Renal pelvis (tissue), 4 donors: ENCODE measurements around the gene ISYNA1. TPM values are rescaled to one million over a fixed set of nuclear protein-coding genes. Genes with fewer than 3 reads are reported as not detected.

Source experiments
- DNase-seq: peaks from one replicate; pipeline ENCODE4 v3.0.0-alpha.2; 2013
- polyA plus RNA-seq, 3 donors: library from polyadenylated mRNA; unstranded; fragments of 120-200 nt; gene quantifications; one replicate each; pipeline ENCODE4 v1.2.1, GENCODE V29; 2013; ENCODE audit not compliant: insufficient read length in 3 of 3

The ISYNA1 gene
- polyA plus RNA-seq, 3 donors, result 115 to 147 (median 133) TPM

DNA sequence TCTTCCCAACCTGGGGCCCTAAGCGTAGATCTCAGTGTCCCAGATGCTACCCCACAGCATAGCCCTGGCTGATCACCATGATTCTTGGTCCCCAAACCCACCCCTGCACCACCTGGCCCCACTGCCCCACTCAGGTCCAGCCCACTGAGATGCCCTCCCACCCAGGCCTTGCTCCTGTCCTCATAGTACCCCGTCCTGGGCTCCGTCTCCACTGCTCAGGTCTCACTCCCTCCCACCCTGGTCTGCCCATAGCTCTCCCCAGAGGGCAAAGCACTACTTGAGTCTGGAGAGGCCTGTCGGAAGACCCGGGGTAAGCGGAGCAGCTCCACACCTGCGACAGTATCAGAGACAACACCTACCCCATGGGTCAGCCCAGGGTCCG lies 35.8 kb upstream of the ISYNA1 start:
- DNase-seq, result no peak

DNA sequence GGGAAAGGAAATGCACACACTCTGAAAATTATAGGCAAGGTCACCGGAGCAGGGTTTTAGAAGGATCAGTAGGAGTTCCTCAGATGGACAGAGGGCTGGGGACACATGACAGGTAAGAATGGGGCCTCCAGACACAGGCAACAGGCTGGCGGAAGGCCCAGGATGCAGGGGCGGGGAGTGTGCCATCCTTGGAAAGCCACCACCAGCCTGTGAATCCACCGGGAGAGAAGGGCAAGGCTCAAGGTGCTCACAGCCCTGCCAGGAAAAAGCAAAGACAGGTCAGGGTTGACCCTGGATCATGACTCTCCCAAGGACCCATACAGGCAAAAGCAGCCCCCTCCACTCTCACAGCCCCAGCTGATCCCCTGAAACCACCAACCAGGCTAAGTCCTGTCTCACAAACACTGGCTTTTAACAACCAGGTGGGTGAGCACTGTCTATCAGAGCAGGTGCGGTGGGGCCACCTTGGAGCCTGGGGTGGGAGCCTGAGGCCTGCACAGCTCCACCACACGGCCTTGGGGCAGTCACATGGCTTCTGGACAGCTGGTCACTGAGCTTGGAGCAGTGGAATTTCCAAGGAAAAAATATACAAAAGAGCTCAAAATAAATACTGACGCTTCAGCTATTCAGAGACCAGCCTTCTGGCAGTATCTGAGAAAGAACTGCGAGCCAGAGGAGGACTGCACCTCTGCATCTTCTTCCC lies 35.2 kb upstream of the ISYNA1 start:
- DNase-seq, result no peak

DNA sequence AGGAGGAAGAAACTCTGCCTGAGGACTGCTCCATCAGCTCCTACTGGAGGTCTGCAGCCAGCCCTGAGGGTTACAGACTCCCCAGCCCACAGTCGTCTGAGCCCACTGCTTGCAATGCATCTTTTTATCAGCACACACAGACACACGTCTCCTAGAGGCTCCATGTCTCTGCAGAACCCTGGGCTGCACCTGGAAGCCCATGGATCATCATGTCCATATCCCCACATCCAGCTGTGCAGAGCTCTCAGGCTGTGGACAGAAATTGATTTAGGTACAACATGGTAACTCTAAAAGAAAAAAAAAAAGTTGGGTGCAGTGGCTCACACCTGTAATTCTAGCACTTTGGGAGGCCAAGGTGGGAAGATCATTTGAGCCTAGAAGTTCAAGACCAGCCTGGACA lies 32.9 kb upstream of the ISYNA1 start:
- DNase-seq, result no peak

DNA sequence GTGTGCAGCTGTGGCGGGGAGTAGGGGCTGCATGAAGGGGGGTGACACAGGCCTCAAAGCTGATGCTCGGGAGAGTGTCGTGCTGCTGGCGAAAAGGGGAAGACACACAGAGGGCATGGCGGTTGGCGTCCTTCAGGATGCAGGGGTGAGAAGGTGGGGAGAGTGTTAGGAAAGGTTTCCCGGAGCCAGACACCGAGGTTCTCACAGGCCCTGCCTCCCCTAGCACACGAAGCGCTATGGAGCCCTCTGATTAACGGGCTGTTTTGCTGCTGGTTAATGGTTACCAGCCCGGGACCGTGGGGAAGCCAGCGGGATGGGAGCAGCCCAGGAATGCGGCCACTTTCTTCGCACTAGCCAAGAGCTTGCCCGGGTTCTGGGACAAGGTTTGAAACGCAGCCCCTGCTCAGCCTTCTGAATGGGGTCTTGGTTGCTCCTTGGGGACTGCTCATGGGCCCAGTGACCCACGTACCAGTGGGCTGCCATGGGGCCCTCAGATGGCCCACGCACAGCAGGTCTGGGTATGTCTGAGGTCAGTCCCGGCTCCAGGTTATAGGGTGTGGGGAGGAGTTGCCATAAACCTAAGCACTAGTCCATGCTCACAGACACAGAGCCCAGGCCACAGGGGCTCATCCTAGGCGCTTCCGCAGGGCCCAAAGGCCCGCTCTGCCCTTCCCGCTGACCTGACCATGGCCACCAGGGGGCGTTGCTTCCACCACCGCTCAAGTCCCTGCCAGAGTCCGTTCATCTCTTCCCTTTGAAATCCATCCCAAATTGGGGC lies 31.3 kb upstream of the ISYNA1 start:
- DNase-seq, result peak; percentile 56

DNA sequence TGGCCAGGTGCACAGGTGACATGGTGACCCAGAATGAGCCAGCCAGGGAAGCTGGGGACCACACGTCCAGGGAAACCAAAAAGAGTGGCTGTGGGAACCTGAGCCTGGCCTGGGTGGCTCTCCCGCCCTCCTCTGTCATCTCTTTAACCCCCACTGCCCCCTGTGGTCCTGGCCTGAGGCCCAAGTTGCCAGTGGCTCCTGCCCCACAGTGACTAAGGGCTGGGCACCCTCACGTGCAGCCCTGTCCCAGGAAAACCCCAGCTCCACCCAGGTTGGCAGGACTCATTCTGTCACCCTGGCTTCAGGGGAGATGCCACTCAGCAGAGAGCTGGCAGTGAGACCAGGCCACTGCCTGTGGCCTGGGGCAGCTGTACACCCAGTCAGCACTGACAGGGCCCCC lies 30.6 kb upstream of the ISYNA1 start:
- no peak for DNase-seq

DNA sequence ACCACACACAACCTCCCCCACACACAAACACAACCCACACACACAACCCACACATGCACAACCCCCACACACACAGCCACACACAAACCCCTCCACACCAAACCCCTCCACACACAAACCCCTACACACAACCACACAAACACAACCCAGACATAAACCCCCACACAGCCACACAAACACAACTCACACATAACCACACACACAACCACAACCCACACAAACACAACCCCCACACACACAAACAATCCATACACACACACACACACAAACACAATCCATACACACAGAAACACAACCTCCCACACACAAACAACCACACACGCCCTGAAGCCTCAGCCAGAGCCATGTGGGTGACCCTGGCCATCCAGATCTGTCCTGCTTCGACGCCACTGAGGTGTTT lies 30.0 kb upstream of the ISYNA1 start:
- no peak for DNase-seq

DNA sequence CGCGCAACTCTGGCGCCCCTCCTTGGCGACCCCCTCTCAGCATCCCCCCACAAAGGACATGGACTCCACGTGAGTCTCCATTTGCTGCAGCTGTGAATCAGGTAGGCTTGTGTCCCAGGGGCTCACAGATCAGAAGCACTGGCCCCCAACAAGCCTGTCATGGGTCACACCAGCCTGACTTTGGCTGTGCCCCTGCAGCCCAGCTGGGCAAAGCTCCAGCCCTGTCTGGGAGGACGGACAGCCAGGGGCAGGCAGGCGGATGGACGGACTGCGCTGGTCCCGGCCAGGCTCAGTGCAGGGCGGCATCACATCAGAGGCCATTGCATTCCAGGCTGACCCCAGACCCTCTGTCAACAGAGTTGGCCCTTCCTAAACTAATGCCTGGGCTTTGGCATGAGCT lies 28.4 kb upstream of the ISYNA1 start:
- DNase-seq, result no peak

DNA sequence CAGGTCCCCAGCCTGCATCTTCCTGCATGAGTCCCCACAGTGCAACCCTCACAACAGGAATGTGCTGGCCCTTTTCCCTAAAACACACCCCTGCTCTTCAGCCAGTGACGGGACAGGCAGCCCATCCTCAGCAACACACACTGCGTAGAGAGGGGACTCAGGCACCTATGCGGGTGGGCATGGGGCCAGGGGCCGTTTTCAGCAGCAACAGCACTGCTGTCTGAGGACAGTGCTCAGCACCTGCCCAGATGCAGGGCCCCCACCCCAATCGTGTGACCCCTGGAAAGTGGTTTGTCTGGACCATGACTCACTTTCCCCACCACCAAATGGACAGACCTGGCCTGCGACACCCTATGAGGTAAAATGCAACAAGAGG lies 28.0 kb upstream of the ISYNA1 start:
- DNase-seq, result no peak

DNA sequence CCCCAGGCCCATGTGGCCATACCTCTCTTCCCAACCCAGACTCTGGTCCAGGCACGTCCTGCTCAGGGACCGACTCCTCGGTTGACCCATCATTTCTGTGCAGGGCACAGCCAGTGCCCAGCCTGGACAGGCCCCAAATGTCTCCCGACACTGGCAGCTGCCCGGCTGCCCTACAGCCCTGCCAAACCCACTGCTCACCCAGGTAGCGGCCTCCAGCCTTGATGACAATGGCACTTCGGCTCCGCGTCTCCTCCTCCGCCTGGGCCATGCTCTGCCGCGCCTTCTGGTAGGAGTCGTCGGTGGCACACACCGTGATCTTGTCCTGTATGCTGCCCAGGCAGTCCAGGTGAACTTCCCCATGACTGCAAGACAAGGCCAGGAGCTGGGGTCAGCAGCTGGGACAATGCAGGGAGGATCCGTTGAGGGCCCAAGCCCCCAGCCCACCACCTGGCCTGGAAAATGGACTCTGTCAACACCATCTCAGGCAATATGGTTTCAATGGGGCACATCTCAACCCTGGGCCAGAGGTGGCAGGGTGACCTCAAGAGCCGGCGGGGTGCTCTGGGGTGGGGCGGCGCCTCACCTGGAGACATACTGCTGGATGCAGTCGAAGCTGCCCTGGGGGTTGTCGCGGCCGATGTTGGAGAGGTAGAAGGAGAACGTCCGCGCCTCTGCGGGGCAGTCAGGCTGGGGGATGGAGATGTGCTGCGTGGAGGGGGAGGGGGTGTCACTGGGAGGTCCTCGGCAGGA lies 27.5 kb upstream of the ISYNA1 start:
- no peak for DNase-seq

DNA sequence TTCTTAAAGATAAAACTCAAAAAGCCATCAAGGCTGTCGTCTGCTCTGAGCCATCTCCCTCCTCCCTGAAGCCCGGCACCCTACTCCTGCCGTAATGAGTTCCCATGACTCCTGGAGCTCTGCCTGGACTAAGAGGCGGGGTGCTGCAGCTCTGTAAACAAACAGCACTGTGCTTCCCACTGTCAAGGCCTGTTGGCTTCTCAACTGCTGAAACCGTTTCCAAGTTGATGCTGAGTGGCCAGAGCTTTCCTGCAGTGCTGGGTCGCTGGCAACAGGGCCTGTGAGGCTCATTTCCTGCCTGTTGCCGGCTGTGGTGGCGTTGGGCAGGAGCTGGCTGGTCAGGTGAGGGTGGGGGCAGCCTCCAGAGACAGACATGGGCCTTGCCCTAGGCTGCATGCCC lies 26.7 kb upstream of the ISYNA1 start:
- no peak for DNase-seq

DNA sequence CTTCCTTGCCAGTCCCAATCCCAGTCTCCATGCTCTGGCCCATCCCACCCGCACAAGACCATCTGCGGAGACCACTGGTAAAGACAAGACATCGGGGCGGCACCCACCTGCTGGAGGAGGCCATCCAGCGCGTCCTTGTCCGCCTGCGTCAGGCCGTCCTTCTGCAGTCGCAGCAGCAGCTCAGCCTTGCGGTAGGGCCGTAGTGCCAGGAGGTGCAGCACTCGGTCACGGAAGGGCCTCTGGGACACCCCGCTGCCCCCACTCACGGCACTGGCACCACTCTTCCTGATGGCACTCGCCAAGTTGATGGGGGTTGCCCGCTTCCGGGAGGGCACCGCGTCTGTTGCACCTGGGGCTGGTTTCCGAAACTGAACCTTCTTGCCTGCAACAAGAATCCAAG lies 23.5 kb upstream of the ISYNA1 start:
- no peak for DNase-seq

DNA sequence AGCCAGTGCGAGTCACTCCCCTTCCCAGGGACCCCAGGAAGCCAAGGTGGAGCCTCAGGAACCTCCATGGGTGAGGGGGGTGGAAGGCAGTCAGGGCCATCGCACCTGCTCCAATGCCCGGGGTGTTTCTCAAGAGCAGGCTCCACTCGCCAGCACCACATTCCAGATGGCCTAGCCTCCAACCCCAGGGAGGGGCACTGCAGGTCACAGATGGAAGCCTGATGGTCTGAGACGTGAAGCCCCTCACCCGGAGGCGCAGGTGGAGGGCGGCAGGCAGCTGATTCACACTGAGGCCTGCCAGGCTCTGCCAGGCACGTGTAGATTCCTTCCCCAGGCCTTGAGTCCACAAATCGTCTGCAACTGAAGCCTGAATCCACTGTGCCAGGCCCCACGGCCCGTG lies 23.0 kb upstream of the ISYNA1 start:
- DNase-seq, result no peak

DNA sequence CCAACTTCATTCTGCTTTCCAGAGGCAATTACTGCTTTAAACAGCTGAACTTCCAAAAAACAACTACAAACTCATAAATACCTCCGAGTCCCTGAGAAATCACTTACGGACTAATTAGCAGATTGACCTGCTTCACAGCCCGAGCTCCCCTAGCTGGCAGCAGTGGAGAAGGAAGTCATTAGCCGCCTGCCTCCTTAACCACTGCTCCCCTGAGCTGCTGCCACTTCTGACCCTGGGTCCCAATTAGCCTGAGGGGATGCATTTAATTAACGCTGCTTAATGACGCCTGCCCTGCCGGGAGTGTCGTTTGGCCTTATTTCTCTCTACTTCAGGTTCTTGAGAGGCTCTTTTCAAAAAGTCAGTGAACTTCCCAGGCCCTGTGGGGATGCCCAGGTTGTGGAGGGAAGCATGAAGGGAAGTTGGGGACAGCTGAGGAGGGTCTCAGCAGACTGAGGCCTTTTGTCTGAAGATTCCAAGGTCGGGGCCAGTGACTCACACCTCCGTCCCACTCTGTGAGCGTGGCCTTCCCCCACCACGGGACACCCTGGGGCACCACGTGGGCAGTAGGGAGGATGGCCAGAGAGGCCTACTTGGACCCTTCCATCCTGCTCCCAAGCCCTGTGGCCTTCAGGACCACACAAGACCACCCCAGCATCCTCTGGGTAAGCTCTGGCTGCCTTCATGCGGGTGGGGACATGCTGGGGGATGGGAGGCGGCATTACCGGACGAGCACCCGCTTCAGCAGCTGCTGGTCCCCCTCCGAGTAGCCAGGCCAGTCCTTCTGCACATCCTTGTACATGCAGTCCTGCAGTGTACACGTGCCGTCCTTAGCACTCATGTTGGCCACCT lies 19.8 kb upstream of the ISYNA1 start:
- DNase-seq, result no peak

DNA sequence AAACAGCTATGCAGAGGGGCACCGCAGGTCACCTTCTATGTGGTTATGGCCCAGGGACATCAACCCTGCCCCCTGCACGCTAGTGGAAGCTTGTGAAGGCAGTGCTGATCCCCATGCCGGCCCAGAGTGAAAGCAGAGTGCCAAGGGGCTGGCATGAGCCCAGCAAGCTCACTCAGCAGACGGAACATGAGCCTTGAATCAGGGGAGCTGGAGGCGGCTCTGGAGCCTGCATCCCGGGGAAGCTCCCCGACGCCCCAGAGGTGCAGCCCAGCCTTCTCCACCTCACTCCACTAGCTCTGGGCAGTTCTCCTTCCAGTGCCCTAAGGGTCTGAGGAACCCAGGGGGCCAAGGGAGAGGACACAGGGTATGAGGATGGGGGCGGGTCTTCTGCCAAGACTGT lies 19.0 kb upstream of the ISYNA1 start:
- DNase-seq, result no peak

DNA sequence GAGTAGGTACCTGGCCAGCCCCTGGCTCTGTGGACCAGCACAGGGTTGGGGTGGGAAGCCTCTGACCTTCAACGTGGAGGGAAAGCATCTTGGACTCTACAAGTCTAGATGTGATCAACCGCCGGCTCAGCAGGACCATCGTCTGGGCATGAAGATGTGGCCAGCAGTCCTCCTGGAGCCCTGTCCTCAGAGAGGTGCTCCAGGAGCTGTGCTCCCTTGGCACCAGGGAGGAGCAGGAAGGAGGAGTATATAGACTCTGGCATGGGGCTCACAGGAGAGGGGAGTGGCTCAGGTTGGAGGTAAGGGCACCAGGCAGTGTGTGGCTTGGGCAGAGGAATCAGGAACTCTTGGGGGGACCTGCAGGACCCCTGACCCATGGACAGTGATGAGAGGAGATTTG lies 18.3 kb upstream of the ISYNA1 start:
- no peak for DNase-seq

DNA sequence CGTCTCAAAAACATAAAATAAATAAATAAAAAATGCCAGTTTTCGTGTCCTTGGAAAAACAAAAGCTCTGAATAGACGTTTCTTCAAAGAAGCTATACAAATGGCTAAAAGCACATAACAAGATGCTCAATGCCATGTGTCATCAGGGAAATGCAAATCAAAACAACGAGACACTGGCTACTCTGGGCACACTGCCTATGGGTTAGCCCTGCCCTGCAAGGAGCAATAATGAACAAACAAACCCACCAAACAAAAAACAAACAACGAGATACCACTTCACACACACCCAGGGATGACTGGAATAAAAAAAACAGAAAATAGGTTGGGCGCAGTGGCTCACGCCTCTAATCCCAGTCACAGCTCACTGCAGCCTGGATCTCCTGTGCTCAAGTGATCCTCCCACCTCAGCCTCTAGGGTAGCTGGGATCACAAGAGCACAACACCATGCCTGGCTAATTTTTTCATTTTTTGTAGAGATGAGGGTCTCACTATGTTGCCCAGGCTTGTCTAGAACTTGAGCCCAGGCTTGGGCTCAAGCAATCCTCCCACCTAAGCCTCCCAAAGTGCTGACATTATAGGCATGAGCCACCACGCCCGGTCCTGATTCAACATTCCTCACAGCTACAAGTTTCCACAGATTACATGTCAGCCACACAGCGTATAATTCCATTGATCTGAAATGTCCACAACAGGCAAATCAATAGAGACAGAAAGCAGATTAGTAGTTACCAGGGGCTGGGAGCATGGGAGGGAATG lies 15.5 kb upstream of the ISYNA1 start:
- no peak for DNase-seq

DNA sequence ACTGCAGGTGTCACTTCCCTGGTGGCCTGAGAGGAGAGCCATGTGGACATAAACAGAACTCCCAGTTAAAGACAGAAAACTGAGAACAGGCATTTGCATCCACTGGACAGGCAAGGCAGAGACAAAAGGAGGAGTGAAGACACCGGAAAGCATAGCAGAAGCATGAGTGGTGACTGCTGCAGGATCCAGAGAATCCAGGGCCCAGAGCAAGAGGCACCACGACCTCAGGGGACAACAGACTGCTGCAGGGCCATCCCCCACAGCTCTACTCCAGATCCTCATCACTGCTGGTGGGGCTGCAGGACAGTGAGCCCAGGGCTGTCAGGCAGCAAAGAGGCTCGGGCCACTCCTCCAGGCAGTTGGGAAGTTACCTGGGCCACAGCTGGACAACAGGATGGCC lies 14.5 kb upstream of the ISYNA1 start:
- DNase-seq, result no peak

DNA sequence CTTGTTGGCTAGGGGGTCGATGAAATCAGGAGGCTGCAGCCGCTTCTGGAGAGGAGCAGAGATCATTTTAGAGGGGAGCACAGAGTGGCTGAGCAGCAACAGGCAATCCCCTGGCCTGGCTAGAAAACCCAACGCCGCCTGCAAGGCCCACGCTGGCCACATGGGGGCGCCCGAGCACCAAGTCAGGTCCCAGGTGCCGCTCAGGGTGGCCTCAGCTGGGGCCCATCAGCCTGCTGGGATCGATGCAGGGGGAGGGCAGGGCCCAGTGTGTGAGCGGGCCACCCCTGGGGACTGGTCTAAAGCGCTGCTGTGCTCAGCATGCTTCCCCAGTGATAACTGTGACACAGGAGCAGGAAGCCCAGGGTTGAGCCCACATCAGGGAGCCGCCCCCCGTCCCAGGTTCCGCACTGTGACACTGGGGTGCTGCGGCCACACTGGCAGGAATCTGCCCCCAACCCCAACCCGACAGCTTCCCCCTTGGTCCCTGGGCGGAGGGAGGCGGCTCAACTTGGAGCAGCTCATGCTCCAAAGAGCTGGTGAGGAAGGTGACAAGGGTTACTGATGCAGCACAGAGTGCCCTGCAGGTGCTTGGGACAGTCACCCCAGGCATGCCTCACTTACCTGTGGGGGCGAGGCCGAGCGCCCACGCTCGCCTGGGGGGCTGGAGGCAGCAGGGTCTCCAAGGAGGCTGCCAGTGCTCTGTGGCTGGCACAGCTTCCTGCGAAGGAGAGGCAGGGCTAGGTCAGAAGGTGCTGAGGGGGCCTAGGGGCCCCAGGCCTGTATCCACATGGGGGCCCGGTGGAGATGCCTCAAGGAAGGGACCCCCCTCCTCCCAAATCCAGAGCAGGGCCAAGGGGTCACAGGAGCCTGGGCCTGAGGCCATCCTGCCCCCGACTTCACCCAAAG lies 13.3 kb upstream of the ISYNA1 start:
- peak; percentile 75 for DNase-seq

DNA sequence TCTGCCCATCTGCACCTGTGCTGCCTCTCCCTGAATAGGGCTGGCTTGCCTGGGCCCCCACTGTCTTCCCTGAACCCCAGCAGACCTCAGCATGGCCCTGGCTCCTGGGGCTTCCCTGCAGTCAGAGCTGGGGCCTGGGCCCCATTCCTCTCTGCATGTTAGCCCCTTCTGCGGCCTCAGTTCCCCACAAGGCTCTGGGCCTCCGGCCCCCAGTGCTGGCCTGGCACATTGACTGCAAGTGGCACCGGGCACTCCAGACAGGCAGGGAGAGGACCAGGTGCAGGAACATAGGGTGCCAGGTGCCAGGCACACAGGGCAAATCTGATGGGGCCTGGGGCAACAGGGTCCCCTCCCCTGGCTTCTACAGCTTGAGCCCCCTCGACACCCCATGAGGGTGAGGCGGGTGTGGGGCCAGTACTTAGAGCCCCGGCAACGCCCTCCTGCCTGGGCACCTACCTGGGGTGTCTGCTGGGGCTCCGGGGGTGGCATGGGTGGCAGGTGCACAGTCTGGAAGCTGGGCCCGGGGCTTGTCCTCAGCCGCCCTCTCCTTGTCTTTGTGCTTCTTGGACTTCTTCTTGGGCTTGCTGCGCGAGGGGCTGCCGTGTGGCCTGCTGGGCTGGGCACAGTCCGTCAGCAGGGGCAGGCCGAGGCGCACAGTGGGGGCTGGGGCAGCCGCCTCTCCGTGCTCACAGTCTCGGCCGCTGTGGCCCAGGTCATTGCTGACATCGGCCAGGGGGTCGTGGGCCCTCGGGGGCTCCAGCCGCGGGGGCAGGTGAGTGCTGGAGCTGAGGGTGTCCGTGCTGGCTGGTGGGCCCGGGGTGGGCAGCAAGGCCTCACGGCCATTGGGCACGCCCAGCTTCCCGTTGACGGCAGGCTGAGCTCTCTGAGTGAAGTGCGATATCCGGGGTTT lies 12.3 kb upstream of the ISYNA1 start:
- no peak for DNase-seq
